IMR-90 (cell line): ENCODE results near the gene INPP5A. TPM values are rescaled to one million over a fixed set of nuclear protein-coding genes. Genes with fewer than 3 reads are reported as not detected.

Experiments
- ATAC-seq: fragments of 200-7000 bp; cut with Tn5 transposase; 2 replicates; pipeline ENCODE4 v1.9.1; 2020; ENCODE audit warnings: low read depth, mild to moderate bottlenecking, moderate library complexity
- BruUV-seq: library from RNA; stranded (reverse); fragments of 400-500 nt; replicated peaks from 2 replicates; lab custom pipeline; 2021; lab: Mats Ljungman, UMichigan
- CTCF ChIA-PET: fragments of 300-600 bp; formaldehyde crosslinking; extraction: SDS; loops from one replicate; lab custom pipeline; 2021; ENCODE audit warnings: antibody characterized with exemption; lab: Yijun Ruan, JAX
- POLR2A ChIA-PET: fragments of 300-600 bp; sonication (Branson Sonifier 250); formaldehyde crosslinking; loops from one replicate; lab custom pipeline; 2022; ENCODE audit warnings: antibody characterized with exemption; ENCODE audit not compliant: unreplicated experiment; lab: Charles Lee
- DNase-seq: peaks from one replicate; pipeline ENCODE4 v3.0.0; 2013
- H2AFZ ChIP-seq: replicated peaks from 2 replicates; pipeline ENCODE3; 2013; ENCODE audit warnings: low read length, mild to moderate bottlenecking; ENCODE audit not compliant: poor library complexity
- H2AK5ac ChIP-seq: 2 replicates; pipeline ENCODE4 v1.6.1; 2013; ENCODE audit warnings: low read depth, low read length, inconsistent platforms
- H2AK9ac ChIP-seq: replicated peaks from 2 replicates; pipeline ENCODE3; 2013; ENCODE audit warnings: mild to moderate bottlenecking, low read depth, low read length, moderate library complexity; ENCODE audit not compliant: poor library complexity
- H2BK120ac ChIP-seq: 2 replicates; pipeline ENCODE4 v1.6.1; 2013; ENCODE audit warnings: low read depth, low read length, inconsistent platforms
- H2BK15ac ChIP-seq: 3 replicates; pipeline ENCODE4 v1.6.1; 2013; ENCODE audit warnings: low read depth, low read length, inconsistent platforms
- H2BK20ac ChIP-seq: 2 replicates; pipeline ENCODE4 v1.6.1; 2013; ENCODE audit warnings: low read depth, mild to moderate bottlenecking, inconsistent platforms, low read length, moderate library complexity
- H2BK5ac ChIP-seq: 2 replicates; pipeline ENCODE4 v1.6.1; 2013; ENCODE audit warnings: mild to moderate bottlenecking, low read depth, low read length, inconsistent platforms; ENCODE audit not compliant: poor library complexity, severe bottlenecking
- H3K14ac ChIP-seq: replicated peaks from 2 replicates; pipeline ENCODE4 v1.6.1; 2013; ENCODE audit warnings: low read depth, low read length, inconsistent platforms
- H3K18ac ChIP-seq: 2 replicates; pipeline ENCODE4 v1.6.1; 2013; ENCODE audit warnings: low read depth, low read length, control low read depth
- H3K23ac ChIP-seq: 2 replicates; pipeline ENCODE4 v1.6.1; 2013; ENCODE audit warnings: low read depth, low read length, inconsistent platforms
- H3K27ac ChIP-seq: 2 replicates; pipeline ENCODE4 v1.5.1; 2013; ENCODE audit warnings: mild to moderate bottlenecking, control low read depth, low read length; ENCODE audit not compliant: insufficient read depth
- H3K27me3 ChIP-seq: 2 replicates; pipeline ENCODE4 v1.6.1; 2013; ENCODE audit warnings: low read length; ENCODE audit not compliant: control insufficient read depth, insufficient read depth
- H3K36me3 ChIP-seq: 2 replicates; pipeline ENCODE4 v1.6.1; 2013; ENCODE audit warnings: low read length, mixed read lengths; ENCODE audit not compliant: control insufficient read depth, insufficient read depth
- H3K4ac ChIP-seq: 2 replicates; pipeline ENCODE4 v1.6.1; 2013; ENCODE audit warnings: low read depth, low read length, inconsistent platforms
- H3K4me1 ChIP-seq: 2 replicates; pipeline ENCODE4 v1.6.1; 2013; ENCODE audit warnings: low read length, mixed read lengths; ENCODE audit not compliant: control insufficient read depth, insufficient read depth
- H3K4me2 ChIP-seq: 2 replicates; pipeline ENCODE4 v1.6.1; 2013; ENCODE audit warnings: low read depth, mild to moderate bottlenecking, control low read depth, low read length, moderate library complexity
- H3K4me3 ChIP-seq: 2 replicates; pipeline ENCODE4 v1.5.1; 2013; ENCODE audit warnings: low read depth, mild to moderate bottlenecking, control low read depth, low read length, moderate library complexity; ENCODE audit not compliant: insufficient read depth
- H3K56ac ChIP-seq: 2 replicates; pipeline ENCODE4 v1.6.1; 2013; ENCODE audit warnings: low read length, inconsistent platforms; ENCODE audit not compliant: insufficient read depth; ENCODE audit errors: extremely low read depth
- H3K79me1 ChIP-seq, 2 experiments: 2 replicates each; pipeline ENCODE4 v1.6.1; 2013; ENCODE audit warnings: low read length in 2 of 2, inconsistent platforms in 1 of 2, low read depth in 1 of 2
- H3K9ac ChIP-seq: 2 replicates; pipeline ENCODE4 v1.6.1; 2013; ENCODE audit warnings: low read depth, low read length, control low read depth
- H3K9me1 ChIP-seq: 2 replicates; pipeline ENCODE4 v1.6.1; 2013; ENCODE audit warnings: low read length, inconsistent platforms; ENCODE audit not compliant: insufficient read depth
- H3K9me3 ChIP-seq: 2 replicates; pipeline ENCODE4 v1.6.1; 2013; ENCODE audit warnings: low read length; ENCODE audit not compliant: control insufficient read depth, insufficient read depth
- H4K20me1 ChIP-seq: 2 replicates; pipeline ENCODE4 v1.6.1; 2013; ENCODE audit warnings: low read length, inconsistent platforms; ENCODE audit not compliant: insufficient read depth
- H4K5ac ChIP-seq: 2 replicates; pipeline ENCODE4 v1.6.1; 2013; ENCODE audit warnings: mild to moderate bottlenecking, low read depth, low read length, control low read depth
- H4K8ac ChIP-seq, 2 experiments: 2 replicates each; pipeline ENCODE4 v1.6.1; 2013; ENCODE audit warnings: low read depth in 2 of 2, low read length in 2 of 2, control low read depth in 1 of 2, inconsistent platforms in 1 of 2
- H4K91ac ChIP-seq: 2 replicates; pipeline ENCODE4 v1.6.1; 2013; ENCODE audit warnings: low read depth, low read length, inconsistent platforms; ENCODE audit not compliant: insufficient read depth
- BHLHE40 ChIP-seq: fragments of 150-350 bp; IDR thresholded peaks from 2 replicates; pipeline ENCODE4 v1.6.1; 2016; ENCODE audit warnings: mild to moderate bottlenecking, low read depth, low read length
- CEBPB ChIP-seq: IDR thresholded peaks from 2 replicates; pipeline ENCODE4 v1.6.1; 2012; ENCODE audit warnings: low read depth, low read length, improper control_type of control experiment
- CHD1 ChIP-seq: IDR thresholded peaks from 2 replicates; pipeline ENCODE4 v1.6.1; 2012; ENCODE audit warnings: low read depth, low read length, improper control_type of control experiment
- ELK1 ChIP-seq: fragments of 150-350 bp; IDR thresholded peaks from 2 replicates; pipeline ENCODE4 v1.6.1; 2016; ENCODE audit warnings: low read depth, mild to moderate bottlenecking, low read length, moderate library complexity, borderline replicate concordance
- FOS ChIP-seq: fragments of 150-350 bp; IDR thresholded peaks from 2 replicates; pipeline ENCODE4 v1.6.1; 2016; ENCODE audit warnings: low read depth, low read length
- MAFK ChIP-seq: IDR thresholded peaks from 2 replicates; pipeline ENCODE4 v1.6.1; 2012; ENCODE audit warnings: low read depth, low read length, improper control_type of control experiment
- POLR2A ChIP-seq: IDR thresholded peaks from 2 replicates; pipeline ENCODE4 v1.6.1; 2012; ENCODE audit warnings: mild to moderate bottlenecking, low read depth, low read length
- RAD21 ChIP-seq: IDR thresholded peaks from 2 replicates; pipeline ENCODE4 v1.6.1; 2012; ENCODE audit warnings: low read length, improper control_type of control experiment
- RCOR1 ChIP-seq: IDR thresholded peaks from 2 replicates; pipeline ENCODE4 v1.6.1; 2012; ENCODE audit warnings: mild to moderate bottlenecking, low read length, improper control_type of control experiment; ENCODE audit not compliant: insufficient replicate concordance
- RFX5 ChIP-seq: IDR thresholded peaks from 2 replicates; pipeline ENCODE4 v1.8.0; 2012; ENCODE audit warnings: low read depth, mild to moderate bottlenecking, low read length, moderate library complexity
- WGBS, 2 experiments: methylation state at CpG; one replicate each; pipeline versions ENCODE4 v1.1.5 to v1.1.7; 2013; ENCODE audit warnings: missing lambda C conversion rate in 2 of 2; ENCODE audit not compliant: insufficient read length in 1 of 2; ENCODE audit errors: extremely low coverage in 2 of 2; 5-methylcytosine and 5-hydroxymethylcytosine counted together
- dilution Hi-C: fragments of 300-500 bp; cut with HindIII; formaldehyde crosslinking; loops from one replicate; pipeline ENCODE4 v1.14.3; 2018; ENCODE audit warnings: low sequenced_read_pairs; ENCODE audit not compliant: unreplicated experiment
- in situ Hi-C: fragments of 300-500 bp; cut with MboI; formaldehyde crosslinking; loops from 3 replicates; pipeline ENCODE4 v1.14.3; 2019; ENCODE audit warnings: low sequenced_read_pairs, inconsistent platforms, mixed read lengths
- intact Hi-C: fragments of 100-400 bp; cut with micrococcal nuclease; formaldehyde crosslinking; loops from 2 replicates; pipeline ENCODE4 v1.10.0; 2022
- polyA plus RNA-seq, 3 experiments: library from polyadenylated mRNA; depleted of rRNA; stranded (reverse); fragments of >200 nt; gene quantifications; 2 replicates each; pipeline ENCODE4 v1.2.3, GENCODE V29; 2012; ENCODE audit warnings: low replicate concordance in 1 of 3
- total RNA-seq: library from RNA; depleted of rRNA; stranded (reverse); fragments of >200 nt; gene quantifications from 2 replicates; pipeline ENCODE4 v1.2.3, GENCODE V29; 2012
- TF ChIP-seq, protein P1 (sequence below): fragments of 150-350 bp; IDR thresholded peaks from 2 replicates; pipeline ENCODE4 v1.6.1; 2017; ENCODE audit warnings: mild to moderate bottlenecking, antibody characterized with exemption, low read length, low read depth

Gene INPP5A
- total and polyA plus RNA-seq, 2 of the 4 experiments (the other 2 are of a cell fraction), result 21.4 to 36.7 TPM

DNA sequence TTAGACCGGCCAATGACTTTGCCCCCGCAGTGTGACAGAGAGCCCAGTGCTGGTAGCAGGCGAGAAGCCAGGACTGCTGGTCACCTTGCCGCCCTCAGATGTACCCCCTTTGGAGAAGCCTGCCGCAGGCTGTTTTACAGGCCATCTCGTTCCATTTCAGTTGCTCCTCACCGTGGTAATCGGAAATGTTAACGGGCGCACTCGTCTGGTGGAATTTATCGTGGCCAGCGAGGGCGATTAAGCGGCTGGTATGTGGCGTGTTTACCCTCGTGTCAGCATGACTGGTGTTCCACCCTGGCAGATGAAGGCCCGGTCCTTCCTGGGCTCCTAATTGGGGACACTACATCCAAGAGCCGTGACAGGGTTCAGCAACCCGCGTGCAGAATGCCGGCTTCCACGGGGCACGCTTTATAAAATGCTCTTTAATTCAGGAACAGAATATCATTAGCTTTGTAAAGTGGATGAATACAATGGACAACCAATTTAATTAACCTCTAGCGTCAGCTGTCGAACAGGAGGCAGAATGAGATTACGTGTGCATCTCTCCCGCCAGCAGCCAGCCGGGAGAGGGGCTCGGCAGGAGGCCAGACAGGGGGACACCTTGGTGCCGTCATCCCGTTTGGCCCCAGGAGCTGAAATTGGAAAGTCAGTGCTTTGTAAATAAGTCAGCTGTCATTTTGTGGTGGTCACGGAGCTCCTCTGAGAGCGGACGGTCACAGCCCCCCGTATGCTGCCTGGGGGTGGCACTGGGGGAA lies 140.1 kb downstream of the INPP5A start:
- no peaks in the 10 kb centered on the region for H3K9me3 ChIP-seq
- no peak overlapping the region for H3K18ac ChIP-seq
- BruUV-seq, result no TSS peak
- no peak overlapping the region for H3K4me2 ChIP-seq
- peaks cover 3% of the 10 kb centered on the region; the same call in 1 of the 2 replicates for H3K9me1 ChIP-seq
- H4K91ac ChIP-seq, result no peak overlapping the region
- ChIA-PET POLR2A (no interaction called here), CTCF (no interaction called here)
- H2BK5ac ChIP-seq, result no peak overlapping the region
- no peak overlapping the region for H3K4ac ChIP-seq
- no peaks in the 10 kb centered on the region for H3K4me1 ChIP-seq
- no peak for DNase-seq
- H3K4me3 ChIP-seq, result no peak overlapping the region
- no peaks in the 10 kb centered on the region for H3K27me3 ChIP-seq
- no peak overlapping the region for H4K8ac ChIP-seq
- no peak overlapping the region for H3K27ac ChIP-seq
- no peak overlapping the region for H4K5ac ChIP-seq
- no peak overlapping the region for H2AFZ ChIP-seq
- H3K14ac ChIP-seq, result no peak overlapping the region
- H3K9ac ChIP-seq, result no peak overlapping the region
- H3K23ac ChIP-seq, result no peak overlapping the region
- H2AK5ac ChIP-seq, result no peak overlapping the region
- no peak overlapping the region for H2BK20ac ChIP-seq
- no peak for ATAC-seq
- H3K36me3 ChIP-seq, result no peaks in the 10 kb centered on the region
- H3K56ac ChIP-seq, result no peak overlapping the region
- intact Hi-C loops, result no loop called here
- H4K20me1 ChIP-seq, result no peaks in the 10 kb centered on the region
- no peak overlapping the region for H2BK15ac ChIP-seq
- in situ Hi-C loops, result no loop called here
- dilution Hi-C loops, result no loop called here
- H2BK120ac ChIP-seq, result no peak overlapping the region
- 89% methylated on average over 9 of the region's 36 CpGs; no CpG with 5 or more reads in 1 of the 2 experiments for WGBS, 2 experiments
- H3K79me1 ChIP-seq, result peaks cover 18 to 27% of the 10 kb centered on the region in 2 experiments; a peak in 3 of 4 replicates
- peak overlapping the region; percentile 42 for H2AK9ac ChIP-seq
- TF ChIP-seq BHLHE40, result no peak
- TF ChIP-seq CEBPB, result no peak
- no peak for TF ChIP-seq RAD21
- TF ChIP-seq CHD1, result no peak
- TF ChIP-seq, protein P1, sequence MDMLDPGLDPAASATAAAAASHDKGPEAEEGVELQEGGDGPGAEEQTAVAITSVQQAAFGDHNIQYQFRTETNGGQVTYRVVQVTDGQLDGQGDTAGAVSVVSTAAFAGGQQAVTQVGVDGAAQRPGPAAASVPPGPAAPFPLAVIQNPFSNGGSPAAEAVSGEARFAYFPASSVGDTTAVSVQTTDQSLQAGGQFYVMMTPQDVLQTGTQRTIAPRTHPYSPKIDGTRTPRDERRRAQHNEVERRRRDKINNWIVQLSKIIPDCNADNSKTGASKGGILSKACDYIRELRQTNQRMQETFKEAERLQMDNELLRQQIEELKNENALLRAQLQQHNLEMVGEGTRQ, result no peak
- TF ChIP-seq RCOR1, result no peak
- TF ChIP-seq RFX5, result no peak
- TF ChIP-seq ELK1, result no peak
- TF ChIP-seq MAFK, result no peak
- TF ChIP-seq FOS, result no peak
- no peak for TF ChIP-seq POLR2A
